Inferior parietal cortex (tissue), 1 donor: Measurements from ENCODE around the gene ERC1.
"Not testable (repeated sequence)": the region's sequence is repeated elsewhere in the genome, so short reads cannot be mapped to it uniquely, and the experiment has no call there.

Source experiments
- DNase-seq: peaks from one replicate; pipeline ENCODE4 v3.0.0-alpha.2; 2016; ENCODE audit errors: extremely low spot score

The ERC1 gene

DNA sequence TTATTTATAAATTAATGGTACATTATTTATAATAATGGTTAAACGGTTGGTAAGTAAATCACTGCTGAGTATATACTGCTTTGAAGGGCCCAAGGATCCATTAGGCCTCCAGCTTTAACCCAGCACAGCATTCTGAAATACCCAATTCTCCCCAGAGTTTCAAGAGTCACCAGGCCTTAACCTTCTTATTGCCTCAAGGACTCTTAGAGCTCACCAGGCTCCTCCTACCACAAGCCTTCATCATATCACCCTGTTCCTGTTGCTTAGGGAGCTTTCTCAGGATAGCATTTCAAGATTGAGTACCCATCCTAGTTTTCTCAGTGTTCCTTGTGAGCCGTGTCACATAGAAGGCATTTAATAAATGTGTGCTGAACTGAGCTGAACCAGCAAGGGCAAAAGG is 360.9 kb downstream of the ERC1 start:
- DNase-seq: no peak

DNA sequence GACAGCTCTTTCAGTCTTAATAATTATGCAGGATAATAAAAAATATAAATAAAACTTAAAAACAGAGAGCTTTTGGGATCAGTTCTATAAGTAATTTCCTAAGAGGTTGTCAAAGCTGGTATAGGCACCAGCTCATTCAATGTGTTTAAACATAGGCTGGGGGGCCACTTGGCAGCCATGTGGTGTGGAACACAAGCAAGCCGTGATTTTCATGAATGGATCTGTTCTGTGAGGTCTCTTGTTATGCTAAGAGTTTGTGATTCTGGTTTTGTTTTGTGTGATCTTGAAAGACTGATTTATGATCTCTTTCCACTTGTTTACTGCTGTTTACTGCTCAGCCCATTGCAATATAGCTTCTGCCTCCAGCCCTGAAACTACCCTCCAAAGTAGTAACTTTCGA is 362.4 kb downstream of the ERC1 start:
- DNase-seq: no peak

DNA sequence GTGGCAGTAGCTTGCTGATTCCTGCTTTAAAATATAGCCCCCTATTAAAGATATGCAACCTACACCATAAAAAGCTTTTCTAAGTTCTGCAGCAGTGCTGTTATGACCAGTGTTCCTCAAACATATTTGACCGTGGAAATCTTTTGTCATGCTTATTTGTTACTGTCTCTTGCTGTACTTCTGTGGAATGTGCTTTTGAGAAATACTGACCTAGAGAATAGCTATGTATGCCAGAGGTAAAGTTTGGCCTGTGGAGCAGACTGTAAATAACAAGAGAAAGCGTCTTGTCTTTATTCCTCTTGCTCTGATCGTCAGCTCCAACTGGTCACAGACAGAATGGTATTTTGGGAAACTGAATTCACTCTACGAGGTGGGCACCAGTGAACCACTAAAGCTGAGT is 364.4 kb downstream of the ERC1 start:
- no peak for DNase-seq

DNA sequence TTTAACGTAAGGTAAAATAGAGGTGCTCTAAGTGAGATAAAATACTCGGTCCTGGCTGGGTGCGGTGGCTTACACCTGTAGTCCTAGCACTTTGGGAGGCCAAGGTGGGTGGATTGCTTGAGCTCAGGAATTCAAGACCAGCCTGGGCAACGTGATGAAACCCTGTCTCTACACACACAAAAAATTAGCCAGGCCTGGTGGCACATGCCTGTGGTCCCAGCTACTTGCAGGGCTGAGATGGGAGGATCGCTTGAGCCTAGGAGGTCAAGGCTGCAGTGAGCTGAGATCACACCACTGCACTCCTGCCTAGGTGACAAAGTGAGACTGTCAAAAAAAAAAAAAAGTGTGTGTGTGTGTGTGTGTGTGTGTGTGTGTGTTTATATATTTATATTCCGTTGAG is 364.8 kb downstream of the ERC1 start:
- DNase-seq: not testable (repeated sequence)

DNA sequence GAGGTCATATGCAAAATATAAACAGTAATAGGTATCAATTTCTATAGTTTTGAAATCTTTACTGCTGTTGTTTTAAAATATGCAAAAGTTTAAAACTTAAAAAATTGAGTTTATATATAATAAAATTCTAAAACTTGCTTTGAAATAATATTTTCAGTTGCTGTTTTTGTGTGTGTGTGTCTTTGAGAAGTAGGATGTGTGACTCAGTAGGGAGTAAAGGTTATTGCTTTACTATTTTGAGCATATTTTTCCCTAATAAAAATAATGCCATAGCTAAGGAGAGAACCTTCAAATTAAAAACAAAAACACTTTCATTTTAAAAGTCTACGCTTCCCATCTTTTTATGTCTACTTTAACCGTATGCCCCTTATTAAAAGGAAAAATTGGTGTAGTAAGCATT is 365.3 kb downstream of the ERC1 start:
- no peak for DNase-seq

DNA sequence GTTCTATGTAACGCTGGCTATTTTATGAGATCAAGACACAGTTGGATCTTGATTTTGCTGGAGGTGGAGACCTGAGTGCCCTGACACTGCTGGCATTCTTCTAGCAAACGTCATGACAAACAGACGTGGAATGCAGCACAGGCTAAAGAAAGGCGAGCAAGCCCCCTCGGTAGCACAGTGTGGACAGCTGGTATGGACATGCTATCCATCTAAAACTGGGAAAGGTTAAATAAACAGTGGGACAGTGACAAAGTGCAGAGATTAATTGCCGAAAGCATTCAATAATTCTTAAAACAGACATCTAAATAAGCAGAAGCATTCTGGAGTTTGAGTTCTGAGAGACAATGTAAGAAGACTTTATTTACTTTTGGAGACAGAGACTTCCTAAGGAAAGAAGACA is 366.1 kb downstream of the ERC1 start:
- no peak for DNase-seq

DNA sequence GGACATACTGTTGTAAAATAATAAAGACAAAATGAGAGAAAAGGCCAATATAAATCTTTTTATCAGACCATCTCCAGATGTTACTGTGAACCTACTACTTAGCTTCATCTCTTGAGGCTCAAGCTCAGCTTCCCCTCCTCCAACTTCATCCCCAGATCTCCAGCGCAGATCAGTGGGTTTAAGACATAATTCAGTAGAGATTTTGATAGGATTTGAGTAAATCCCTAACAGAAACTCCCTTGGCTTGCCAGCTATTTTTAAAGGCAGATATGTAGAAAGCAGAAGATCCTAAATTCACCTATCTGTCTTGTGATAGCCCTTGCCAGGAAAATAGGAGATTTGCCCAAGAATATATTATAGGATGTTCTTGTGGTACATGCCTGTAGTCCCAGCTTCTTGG is 366.7 kb downstream of the ERC1 start:
- DNase-seq: no peak

DNA sequence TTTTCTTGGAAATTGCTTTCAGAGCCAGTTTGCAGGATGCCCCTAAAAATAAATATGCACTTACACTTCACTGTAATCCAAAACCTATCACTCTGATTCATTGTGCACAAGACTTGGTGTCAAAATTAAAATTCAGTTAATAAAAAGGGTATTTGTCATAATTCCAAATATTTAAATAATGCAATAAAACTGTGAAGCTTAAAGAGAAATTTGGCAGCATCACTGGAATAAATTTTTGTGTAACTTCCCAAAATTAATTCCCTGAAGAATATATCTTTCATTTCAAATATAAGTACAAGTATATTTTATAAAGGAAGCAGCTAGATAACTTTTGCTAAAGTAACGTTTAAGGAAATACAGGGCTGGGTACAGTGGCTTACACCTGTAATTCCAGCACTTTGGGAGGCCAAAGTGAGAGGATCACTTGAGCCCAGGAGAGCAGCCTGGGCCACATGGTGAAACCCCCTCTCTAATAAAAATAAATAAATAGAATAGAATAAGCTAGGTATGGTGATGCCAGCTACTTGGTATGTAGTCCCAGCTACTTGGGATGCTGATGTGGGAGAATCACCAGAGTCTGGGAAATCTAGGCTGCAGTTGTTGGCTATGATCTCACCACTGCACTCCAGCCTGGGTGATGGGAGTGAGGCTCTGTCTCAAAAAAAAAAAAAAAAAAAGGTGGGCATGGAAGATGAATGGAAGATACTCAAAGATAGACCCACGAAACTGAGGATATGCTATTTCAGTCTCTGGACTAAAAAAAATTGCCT is 369.6 kb downstream of the ERC1 start:
- no peak for DNase-seq

DNA sequence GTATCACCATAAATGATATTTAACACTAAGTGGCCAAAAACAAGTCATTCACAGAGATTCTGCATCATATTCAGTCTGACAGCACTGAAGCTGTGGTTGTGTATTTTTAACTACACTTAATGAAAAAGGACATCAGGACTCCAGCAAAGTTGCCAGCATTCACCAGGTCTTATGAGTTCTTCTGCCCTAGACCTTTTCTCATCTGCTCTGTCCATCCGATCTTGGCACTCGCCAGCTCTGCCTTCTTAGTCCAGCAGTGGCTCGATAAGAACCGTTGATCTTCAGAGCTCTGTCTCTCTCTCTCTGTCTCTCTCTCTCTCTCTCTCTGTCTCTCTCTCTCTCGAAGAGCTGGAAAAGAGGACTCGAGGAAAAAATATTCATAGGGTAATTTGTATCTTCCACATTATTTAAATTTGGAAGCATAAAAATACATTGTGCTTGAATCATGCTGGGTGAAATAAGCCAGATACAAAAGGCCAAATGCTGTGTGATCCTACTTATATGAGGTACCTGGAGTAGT is 371.2 kb downstream of the ERC1 start:
- DNase-seq: no peak

DNA sequence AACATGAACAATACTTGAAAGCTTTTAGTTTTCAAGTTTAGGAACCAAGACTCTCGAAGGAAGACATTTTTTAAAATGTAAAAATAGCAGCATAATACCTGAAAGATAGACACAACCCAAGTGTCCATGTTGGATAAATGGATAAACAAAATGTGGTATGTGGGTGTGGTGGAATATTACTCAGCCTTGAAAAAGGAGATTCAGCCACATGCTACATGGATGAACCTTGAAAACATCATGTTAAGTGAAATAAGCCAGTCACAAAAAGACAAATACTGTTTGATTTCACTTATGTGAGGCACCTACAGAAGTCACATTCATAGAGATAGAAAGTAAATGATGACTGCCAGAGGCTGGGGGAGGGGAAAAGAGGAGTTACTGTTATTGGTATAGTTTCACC is 374.7 kb downstream of the ERC1 start:
- DNase-seq: no peak

DNA sequence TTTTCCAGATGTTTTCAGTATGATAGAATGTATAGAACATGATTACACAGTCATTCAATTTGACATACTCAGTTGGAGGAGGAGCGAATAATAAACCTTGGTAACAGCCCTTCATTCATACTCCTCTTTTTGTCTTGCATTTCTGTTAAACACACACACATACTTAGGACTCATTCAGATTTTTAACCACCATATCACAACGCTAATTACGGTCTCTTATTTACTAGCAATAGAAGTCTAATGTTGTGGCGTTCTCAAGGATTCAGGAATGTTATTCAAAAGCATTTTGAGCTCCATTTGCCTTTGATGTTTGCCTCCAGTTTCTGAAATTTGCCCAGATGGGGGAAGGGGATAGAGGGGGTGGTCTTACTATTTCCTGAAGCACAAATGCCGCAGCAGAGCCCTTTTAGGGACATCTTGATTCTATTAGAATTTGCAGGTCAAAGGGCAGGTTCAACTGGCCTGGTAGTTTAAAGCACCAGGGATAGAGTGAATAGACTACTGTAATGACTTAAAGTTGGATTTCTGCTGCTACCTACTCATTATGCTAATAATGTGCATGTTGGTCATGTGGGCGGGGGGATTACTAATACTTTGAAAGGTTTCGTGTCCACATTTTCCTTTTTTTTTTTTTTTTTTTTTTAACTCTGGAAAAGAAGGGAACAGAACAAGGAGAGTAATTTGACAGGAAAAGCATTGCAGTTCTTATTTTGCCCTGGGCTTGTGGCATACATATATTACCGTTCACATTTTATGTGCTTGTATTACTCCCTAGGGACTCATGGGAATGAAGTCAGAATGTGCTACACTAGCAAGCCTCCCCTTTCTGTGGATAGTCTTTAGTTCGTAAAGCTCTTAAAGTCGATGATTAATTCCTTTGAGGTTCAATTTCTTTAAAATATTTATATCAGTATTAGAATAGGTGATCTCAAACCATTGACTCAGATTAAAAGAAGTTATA is 376.6 kb downstream of the ERC1 start:
- DNase-seq: no peak

DNA sequence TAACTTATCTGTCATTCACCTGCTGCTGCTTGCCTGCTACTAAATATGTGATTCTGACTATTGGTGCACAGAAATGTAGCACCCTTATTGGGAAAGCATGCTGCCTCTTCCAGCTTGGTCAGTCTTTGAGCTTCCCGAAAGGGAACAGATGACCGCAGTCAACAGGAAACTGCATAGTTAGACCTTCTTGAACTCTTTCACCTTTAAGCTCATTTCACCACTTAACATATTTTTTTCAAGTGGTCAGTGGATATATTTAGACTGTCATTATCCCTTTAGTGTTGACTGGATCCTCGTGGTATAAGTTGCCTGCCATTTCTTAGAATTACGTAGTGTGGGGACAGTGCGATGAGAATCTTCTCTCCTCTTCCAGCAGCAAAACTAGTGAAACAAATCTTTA is 378.4 kb downstream of the ERC1 start:
- no peak for DNase-seq

DNA sequence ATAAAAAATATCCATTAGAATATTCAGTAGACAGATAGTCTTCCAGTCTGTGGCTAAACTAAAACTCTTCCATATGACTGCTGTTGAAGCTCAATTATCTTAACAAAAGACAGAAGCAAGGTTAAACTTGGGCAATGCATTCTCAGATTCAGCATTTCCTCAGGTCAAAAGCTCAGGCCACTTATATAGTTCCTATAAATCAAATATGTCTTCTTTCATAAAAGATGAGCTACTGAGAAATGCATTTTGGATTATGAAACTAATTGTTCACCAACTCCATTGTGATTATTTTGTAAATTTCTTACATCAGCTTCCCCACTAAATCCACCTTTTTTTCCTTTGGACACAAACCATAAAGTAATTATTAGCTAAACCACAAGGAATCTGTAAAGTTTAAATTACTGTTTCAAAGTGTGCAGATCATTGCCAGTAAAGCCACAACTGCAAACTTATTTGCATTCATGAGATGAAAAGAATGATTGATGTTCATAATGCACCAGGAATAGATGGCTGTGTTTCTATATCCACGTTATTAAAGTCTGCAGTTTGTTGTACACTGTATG is 379.0 kb downstream of the ERC1 start:
- no peak for DNase-seq

DNA sequence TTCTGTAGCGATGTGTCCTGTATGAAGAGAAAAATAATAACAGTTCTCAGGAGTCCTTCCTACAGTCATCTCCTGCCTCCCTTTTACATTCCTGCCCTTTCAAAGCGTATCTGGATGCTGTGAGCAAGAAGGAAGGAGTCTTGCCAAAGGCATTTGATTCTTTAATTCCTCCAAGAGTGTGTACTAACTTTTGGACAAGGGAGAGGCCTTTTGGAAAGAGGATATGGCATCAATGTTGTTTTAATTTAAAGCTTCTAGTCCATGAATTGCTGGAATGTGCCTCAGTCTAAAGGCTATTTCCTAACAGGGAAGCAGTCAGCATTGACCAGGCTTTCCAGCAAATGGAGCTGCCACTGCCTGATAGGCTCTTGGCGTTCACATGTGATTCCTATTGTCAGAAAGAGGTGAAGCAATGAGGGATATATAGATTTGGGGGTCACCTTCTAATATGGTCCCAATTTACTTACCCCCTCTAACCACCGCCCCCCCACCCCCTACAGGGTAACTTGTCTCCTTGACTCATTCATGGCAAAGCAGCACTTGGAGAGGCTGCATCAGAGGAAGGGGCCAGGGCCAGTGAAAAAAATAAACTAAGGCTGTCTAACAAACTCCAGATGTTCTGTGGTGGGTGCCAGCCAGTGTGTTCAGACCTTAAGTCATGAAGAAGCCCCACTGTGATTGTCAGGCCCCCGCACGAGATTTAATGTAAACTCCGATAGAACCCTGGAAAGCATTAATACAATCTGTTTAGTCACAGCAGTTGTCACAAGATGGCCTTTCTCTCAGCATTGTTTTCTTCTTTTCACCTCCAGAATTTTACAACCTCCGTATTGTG is 383.1 kb downstream of the ERC1 start:
- no peak for DNase-seq

DNA sequence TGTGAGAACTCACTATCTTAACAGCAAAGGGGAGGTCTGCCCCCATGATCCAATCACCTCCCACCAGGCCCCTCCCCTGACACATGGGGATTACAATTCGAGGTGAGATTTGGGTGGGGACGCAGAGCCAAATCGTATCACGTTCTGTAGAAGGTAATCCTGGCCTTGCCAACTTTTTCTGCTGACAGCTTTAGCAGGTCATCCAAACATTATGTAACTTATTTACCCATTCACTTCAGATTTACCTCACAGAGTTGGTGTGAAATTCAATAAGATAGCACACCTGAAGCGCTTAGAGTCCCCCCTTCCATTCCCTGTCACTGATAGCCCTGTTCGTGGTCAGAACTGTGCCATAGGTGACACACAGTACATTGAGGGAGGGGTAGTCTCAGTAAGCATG is 384.3 kb downstream of the ERC1 start:
- DNase-seq: no peak

DNA sequence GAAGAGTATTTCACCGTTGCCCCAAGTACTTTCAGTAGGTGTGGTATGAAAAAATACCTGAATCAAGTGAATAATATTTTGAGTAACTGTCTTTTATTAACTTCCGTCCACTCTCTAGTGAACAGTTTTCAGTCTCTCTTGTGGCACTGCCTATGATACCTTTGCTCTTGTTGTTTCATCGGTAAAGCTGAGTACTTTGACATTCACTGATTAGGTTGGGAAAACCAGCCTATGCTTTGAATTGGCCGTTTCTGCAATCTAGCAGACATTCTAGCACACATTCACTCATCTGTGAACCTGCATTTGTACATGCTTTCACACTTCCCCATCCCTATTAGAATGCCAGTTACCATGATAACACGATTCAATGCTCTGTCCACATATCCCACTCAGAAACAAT is 386.1 kb downstream of the ERC1 start:
- no peak for DNase-seq

DNA sequence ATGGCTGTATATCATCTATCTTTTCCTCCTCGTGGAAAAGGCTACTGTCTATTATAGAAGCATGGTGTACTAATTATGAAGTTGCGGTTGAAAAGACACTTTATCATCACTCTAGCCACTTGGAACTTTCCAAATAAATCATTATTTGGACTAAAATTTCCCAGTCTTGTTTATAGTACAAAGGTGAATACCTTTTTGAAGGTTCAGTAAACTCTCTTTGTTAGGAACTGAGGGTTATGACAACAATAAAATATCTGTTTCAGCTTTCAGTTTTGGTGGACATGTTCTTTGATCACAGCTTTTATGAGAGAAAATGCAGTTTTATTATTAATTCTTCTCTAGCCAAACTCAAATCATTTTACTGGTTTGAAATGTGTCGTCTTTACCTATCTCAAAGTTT is 386.7 kb downstream of the ERC1 start:
- DNase-seq: no peak

DNA sequence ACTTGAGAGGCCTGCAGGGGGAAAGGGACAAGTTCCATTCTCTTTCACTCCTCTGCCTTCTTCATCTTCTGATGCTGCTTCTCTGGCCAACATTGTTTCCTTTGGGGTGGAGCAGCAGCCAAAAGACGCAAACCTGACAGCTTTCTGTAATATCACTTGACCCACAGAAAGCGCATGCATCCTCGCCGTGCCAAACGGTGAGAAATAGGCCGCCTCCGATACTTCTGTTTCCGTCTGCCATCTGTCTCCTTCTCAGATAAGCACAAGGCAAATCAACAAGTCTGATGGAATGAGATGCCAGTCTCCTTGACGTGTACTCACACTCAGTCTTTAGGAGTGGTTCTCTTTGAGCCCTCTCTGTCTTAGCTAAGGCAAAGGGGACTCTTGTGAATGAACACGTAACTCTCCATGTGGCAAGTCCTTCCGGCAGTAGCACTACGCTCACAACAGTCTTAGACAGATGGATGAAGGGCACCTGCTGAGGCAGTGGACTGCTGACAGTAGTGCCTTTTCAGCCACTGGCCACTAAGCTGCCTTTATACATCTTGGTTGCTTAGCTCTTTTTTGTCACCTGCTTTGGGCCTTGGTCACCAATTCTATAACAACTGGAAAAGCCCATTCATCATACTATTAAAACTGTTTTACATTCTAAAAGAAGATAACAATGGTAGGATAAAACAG is 389.3 kb downstream of the ERC1 start:
- DNase-seq: peak; percentile 17

DNA sequence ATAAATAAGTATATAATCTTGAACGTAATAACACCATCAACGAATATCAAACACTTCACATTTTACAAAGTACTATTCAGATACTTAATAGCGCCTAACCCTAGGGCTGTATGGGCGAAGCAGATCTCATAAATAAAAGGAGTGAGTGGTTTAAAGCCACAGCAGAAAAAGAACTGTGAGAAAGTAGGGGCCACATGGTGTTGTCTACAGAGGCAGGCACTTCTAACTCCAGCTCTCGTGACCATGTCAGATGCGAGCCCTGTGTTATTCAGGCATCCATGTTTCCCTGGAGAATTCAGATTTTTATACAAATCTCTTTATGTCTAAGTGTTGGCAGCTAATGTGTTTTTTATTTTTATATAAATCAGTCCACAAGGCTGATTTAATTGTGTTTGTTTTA is 391.1 kb downstream of the ERC1 start:
- no peak for DNase-seq

DNA sequence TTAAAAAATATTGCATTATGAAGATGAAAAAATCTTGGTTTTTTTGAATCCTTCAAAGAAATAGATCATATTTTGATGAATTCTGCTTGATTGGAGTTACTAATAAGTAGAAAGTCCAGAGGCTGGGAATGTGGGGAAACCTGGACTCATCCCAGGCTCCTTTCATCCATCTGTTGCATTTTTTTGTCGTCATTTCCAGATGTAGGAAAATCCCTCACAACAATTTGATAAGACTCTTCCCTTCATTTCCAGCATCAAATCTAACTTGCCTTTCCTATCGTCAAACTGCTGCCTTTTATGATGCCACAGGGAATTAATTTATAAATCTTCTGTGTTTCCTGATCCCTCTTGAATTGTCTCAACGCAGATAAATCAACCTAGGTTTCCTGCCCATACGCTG is 391.8 kb downstream of the ERC1 start:
- DNase-seq: no peak

DNA sequence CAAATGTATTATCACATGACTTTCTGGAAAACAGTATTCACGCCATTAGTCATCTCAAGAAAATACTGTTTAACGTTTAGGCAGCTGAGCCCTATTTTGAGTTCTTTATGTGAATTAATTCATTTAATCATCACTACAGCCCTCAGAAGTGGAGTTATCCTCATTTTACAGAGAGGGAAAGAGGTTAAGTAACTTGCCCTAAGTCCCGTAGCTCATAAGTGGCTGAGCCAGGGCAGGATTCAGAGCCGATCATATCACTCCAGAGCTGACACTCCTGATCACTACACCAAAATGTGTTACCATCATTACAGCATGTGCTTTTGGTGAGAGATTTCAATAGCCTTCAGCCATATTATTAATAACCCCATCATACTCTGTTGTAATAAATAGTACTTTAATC is 392.7 kb downstream of the ERC1 start:
- DNase-seq: no peak
